GM23338 (cell line): ENCODE data around the gene EHD4. TPM values are rescaled to one million over a fixed set of nuclear protein-coding genes. Genes with fewer than 3 reads are reported as not detected.

ENCODE experiments used
- ATAC-seq: fragments of 200-7000 bp; cut with Tn5 transposase; 3 replicates; pipeline ENCODE4 v1.9.1; 2020
- DNase-seq: peaks from one replicate; pipeline ENCODE4 v3.0.0-alpha.2; 2015; ENCODE audit warnings: low spot score
- H2AFZ ChIP-seq: fragments of 200-600 bp; sonication (generic); 2 replicates; pipeline ENCODE4 v1.8.0; 2016; ENCODE audit warnings: antibody characterized with exemption, mild to moderate bottlenecking, moderate library complexity
- H3F3A ChIP-seq: fragments of 200-600 bp; sonication (generic); replicated peaks from 2 replicates; pipeline ENCODE4 v1.8.0; 2017; ENCODE audit warnings: antibody characterized with exemption, mixed run types, low read depth
- H3K27ac ChIP-seq: fragments of 200-600 bp; sonication (generic); 2 replicates; pipeline ENCODE4 v1.6.1; 2016; ENCODE audit warnings: low read depth
- H3K27me3 ChIP-seq: fragments of 200-600 bp; sonication (generic); 2 replicates; pipeline ENCODE4 v1.8.0; 2016; ENCODE audit warnings: mild to moderate bottlenecking, mixed run types, moderate library complexity; ENCODE audit not compliant: insufficient read depth
- H3K36me3 ChIP-seq: fragments of 200-600 bp; sonication (generic); 2 replicates; pipeline ENCODE4 v1.8.0; 2016; ENCODE audit warnings: mild to moderate bottlenecking; ENCODE audit not compliant: insufficient read depth
- H3K4me1 ChIP-seq: fragments of 200-600 bp; sonication (generic); 2 replicates; pipeline ENCODE4 v1.8.0; 2016; ENCODE audit warnings: mild to moderate bottlenecking, moderate library complexity; ENCODE audit not compliant: insufficient read depth
- H3K4me2 ChIP-seq: fragments of 200-600 bp; sonication (generic); 2 replicates; pipeline ENCODE4 v1.7.1; 2017; ENCODE audit warnings: mixed run types
- H3K4me3 ChIP-seq: fragments of 200-600 bp; sonication (generic); 2 replicates; pipeline ENCODE4 v1.6.1; 2016; ENCODE audit warnings: mixed run types
- H3K79me2 ChIP-seq: fragments of 200-600 bp; sonication (generic); replicated peaks from 2 replicates; pipeline ENCODE4 v1.8.0; 2017; ENCODE audit warnings: mild to moderate bottlenecking; ENCODE audit not compliant: insufficient read depth
- H3K9me2 ChIP-seq: fragments of 200-600 bp; sonication (generic); 2 replicates; pipeline ENCODE4 v1.8.0; 2017; ENCODE audit not compliant: insufficient read depth
- H4K20me1 ChIP-seq: fragments of 200-600 bp; sonication (generic); replicated peaks from 2 replicates; pipeline ENCODE4 v1.8.0; 2017; ENCODE audit warnings: mild to moderate bottlenecking; ENCODE audit not compliant: insufficient read depth
- H3K27ac Mint-ChIP-seq: 2 replicates; pipeline ENCODE4 v1.8.0; 2020; ENCODE audit warnings: inconsistent platforms, mild to moderate bottlenecking, moderate library complexity, mixed read lengths
- H3K27me3 Mint-ChIP-seq: 3 replicates; pipeline ENCODE4 v1.8.0; 2022; ENCODE audit warnings: low read depth, mild to moderate bottlenecking, moderate library complexity, mixed read lengths, inconsistent platforms; ENCODE audit not compliant: insufficient read depth, poor library complexity
- H3K36me3 Mint-ChIP-seq: 3 replicates; pipeline ENCODE4 v1.8.0; 2021; ENCODE audit warnings: low read depth, mild to moderate bottlenecking, inconsistent platforms, moderate library complexity, mixed read lengths
- H3K4me1 Mint-ChIP-seq: 3 replicates; pipeline ENCODE4 v1.8.0; 2020; ENCODE audit warnings: mild to moderate bottlenecking, inconsistent platforms, mixed read lengths
- H3K4me3 Mint-ChIP-seq: 3 replicates; pipeline ENCODE4 v1.8.0; 2021; ENCODE audit warnings: moderate library complexity, mild to moderate bottlenecking, inconsistent platforms, mixed read lengths
- H3K9me3 Mint-ChIP-seq: 3 replicates; pipeline ENCODE4 v1.8.0; 2020; ENCODE audit warnings: moderate library complexity, mild to moderate bottlenecking, inconsistent platforms, mixed read lengths
- CREB1 ChIP-seq: fragments of 250-450 bp; sonication (Bioruptor Pico); IDR thresholded peaks from 2 replicates; pipeline ENCODE4 v1.5.0; 2020; ENCODE audit warnings: low read depth, mild to moderate bottlenecking, moderate library complexity
- EZH2 ChIP-seq: fragments of 200-600 bp; sonication (generic); IDR thresholded peaks from one replicate; pipeline ENCODE4 v1.8.0; 2017; ENCODE audit warnings: antibody characterized with exemption, mild to moderate bottlenecking, low read depth; ENCODE audit not compliant: unreplicated experiment
- EZH2phosphoT487 ChIP-seq: fragments of 200-600 bp; sonication (generic); IDR thresholded peaks from one replicate; pipeline ENCODE4 v1.8.1; 2018; ENCODE audit warnings: antibody characterized with exemption; ENCODE audit not compliant: unreplicated experiment
- JUNB ChIP-seq: IDR thresholded peaks from one replicate; pipeline ENCODE4 v1.6.1; 2016; ENCODE audit warnings: antibody characterized with exemption; ENCODE audit not compliant: unreplicated experiment
- POLR2AphosphoS5 ChIP-seq: IDR thresholded peaks from 2 replicates; pipeline ENCODE4 v1.6.1; 2016; ENCODE audit warnings: antibody characterized with exemption, low read depth
- STAT1 ChIP-seq: IDR thresholded peaks from one replicate; pipeline ENCODE4 v1.6.1; 2016; ENCODE audit warnings: antibody characterized with exemption; ENCODE audit not compliant: unreplicated experiment
- ZNF114 ChIP-seq: fragments of 250-450 bp; sonication (Bioruptor Pico); IDR thresholded peaks from 2 replicates; pipeline ENCODE4 v1.5.0; 2020; ENCODE audit warnings: mild to moderate bottlenecking, moderate library complexity
- ZNF331 ChIP-seq: fragments of 250-450 bp; sonication (Bioruptor Pico); IDR thresholded peaks from 2 replicates; pipeline ENCODE4 v1.5.0; 2020; ENCODE audit warnings: low read depth, mild to moderate bottlenecking, moderate library complexity
- polyA plus RNA-seq: library from polyadenylated mRNA; unstranded; fragments of >200 nt; fragmentation: Nextera tagmentation; extraction: Ambion mirVana; gene quantifications from 2 replicates; pipeline ENCODE4 v1.2.1, GENCODE V29; 2016
- total RNA-seq: library from RNA; depleted of rRNA; stranded (reverse); fragments of >200 nt; shearing (Covaris generic); gene quantifications from 2 replicates; pipeline ENCODE4 v1.2.3, GENCODE V29; 2014
- TF ChIP-seq, protein P1 (sequence below): fragments of 250-450 bp; sonication (Bioruptor Pico); IDR thresholded peaks from 2 replicates; pipeline ENCODE4 v1.5.0; 2020; ENCODE audit warnings: mild to moderate bottlenecking, moderate library complexity
- TF ChIP-seq, protein P2 (sequence below), 2 experiments: fragments of 200-600 bp in 1 of 2; sonication (generic) in 1 of 2; conservative IDR thresholded peaks; 2 replicates each; pipeline versions ENCODE4 v1.5.1 to v1.6.1; 2016 to 2017; ENCODE audit warnings: antibody characterized with exemption in 2 of 2, low read depth in 2 of 2, mild to moderate bottlenecking in 2 of 2, moderate library complexity in 1 of 2
- TF ChIP-seq, protein P3 (sequence below): IDR thresholded peaks from one replicate; pipeline ENCODE4 v1.6.1; 2018; ENCODE audit warnings: antibody characterized with exemption; ENCODE audit not compliant: unreplicated experiment
- TF ChIP-seq, protein P4 (sequence below): IDR thresholded peaks from 2 replicates; pipeline ENCODE4 v1.6.1; 2016; ENCODE audit warnings: antibody characterized with exemption

EHD4 gene
- total and polyA plus RNA-seq, 2 experiments from 2014 or later: 13.0 to 31.0 TPM

DNA sequence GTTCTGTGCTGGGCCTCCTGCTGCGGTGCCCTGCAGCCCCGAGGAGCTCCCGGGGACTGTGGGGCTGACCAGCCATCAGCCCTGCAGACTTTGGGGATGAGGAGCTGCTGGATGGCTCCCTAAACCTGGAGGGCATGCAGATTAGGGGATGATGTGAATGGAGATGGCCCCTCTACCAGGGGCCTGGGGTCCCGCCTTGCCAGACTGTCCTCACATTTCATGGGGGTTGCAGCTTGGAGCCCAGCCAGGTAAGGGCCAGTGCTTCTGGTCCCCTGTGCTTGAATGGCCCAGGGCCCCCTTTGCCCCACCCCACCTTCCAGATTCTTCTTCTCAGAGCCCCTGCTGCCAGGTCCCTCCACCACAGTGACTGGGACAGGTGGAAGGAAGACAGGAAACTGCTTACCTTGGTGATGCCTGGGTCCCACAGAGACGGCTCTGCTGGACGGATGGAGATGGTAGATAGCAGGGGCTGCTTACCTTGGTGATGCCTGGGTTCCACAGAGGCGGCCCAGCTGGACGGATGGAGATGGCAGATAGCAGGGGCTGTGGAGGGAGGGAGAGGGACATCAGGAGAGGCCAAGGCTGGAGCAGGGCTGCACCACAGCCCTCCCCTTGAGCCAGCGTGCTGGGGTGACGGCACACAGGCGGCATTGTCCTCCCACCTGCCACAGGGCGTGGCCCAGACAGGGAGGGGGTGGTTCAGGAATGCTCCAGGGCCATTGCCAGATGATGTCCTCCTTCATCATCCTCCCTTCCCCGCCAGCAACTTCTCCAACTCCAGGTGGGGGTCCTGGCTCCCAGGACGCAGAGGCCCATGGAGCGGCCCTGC, 78.7 kb downstream of the EHD4 start, which contains the start of gene SPTBN5:
SPTBN5 (minus strand) TSS at position 632 of the 829 bp plus-strand sequence; CDS start at position 76, 556 bp downstream.
- Histone ChIP-seq H4K20me1 (no peaks in the 10 kb centered on the region; the same call in 1 of the 2 replicates), H3K36me3 (no peaks in the 10 kb centered on the region; the same call in 1 of the 2 replicates), H3K79me2 (no peaks in the 10 kb centered on the region), H3K4me2 (no peak within 1 kb of the TSS), H2AFZ (no peak within 1 kb of the TSS), H3K27ac (no peak within 1 kb of the TSS), H3K4me1 (no peaks in the 10 kb centered on the region), H3F3A (no peaks in the 10 kb centered on the region), H3K4me3 (no peak within 1 kb of the TSS), H3K27me3 (no peaks in the 10 kb centered on the region), H3K9me2 (no peaks in the 10 kb centered on the region)
- Mint-ChIP-seq H3K4me1 (no peaks in the 10 kb centered on the region; the same call in 2 of the 3 replicates), H3K9me3 (no peaks in the 10 kb centered on the region), H3K27ac (no peak within 1 kb of the TSS), H3K4me3 (no peak within 1 kb of the TSS), H3K27me3 (peaks cover 12% of the 10 kb centered on the region), H3K36me3 (peaks cover 3% of the 10 kb centered on the region; the same call in 1 of the 3 replicates)
- ATAC-seq (no peak), DNase-seq (no peak)
- TF ChIP-seq JUNB: no peak
- TF ChIP-seq EZH2phosphoT487: no peak
- no peak for TF ChIP-seq CREB1
- TF ChIP-seq ZNF331 (CRISPR knock-in tag): no peak
- no peak for TF ChIP-seq ZNF114 (CRISPR knock-in tag)
- TF ChIP-seq EZH2: no peak
- TF ChIP-seq, protein P1, sequence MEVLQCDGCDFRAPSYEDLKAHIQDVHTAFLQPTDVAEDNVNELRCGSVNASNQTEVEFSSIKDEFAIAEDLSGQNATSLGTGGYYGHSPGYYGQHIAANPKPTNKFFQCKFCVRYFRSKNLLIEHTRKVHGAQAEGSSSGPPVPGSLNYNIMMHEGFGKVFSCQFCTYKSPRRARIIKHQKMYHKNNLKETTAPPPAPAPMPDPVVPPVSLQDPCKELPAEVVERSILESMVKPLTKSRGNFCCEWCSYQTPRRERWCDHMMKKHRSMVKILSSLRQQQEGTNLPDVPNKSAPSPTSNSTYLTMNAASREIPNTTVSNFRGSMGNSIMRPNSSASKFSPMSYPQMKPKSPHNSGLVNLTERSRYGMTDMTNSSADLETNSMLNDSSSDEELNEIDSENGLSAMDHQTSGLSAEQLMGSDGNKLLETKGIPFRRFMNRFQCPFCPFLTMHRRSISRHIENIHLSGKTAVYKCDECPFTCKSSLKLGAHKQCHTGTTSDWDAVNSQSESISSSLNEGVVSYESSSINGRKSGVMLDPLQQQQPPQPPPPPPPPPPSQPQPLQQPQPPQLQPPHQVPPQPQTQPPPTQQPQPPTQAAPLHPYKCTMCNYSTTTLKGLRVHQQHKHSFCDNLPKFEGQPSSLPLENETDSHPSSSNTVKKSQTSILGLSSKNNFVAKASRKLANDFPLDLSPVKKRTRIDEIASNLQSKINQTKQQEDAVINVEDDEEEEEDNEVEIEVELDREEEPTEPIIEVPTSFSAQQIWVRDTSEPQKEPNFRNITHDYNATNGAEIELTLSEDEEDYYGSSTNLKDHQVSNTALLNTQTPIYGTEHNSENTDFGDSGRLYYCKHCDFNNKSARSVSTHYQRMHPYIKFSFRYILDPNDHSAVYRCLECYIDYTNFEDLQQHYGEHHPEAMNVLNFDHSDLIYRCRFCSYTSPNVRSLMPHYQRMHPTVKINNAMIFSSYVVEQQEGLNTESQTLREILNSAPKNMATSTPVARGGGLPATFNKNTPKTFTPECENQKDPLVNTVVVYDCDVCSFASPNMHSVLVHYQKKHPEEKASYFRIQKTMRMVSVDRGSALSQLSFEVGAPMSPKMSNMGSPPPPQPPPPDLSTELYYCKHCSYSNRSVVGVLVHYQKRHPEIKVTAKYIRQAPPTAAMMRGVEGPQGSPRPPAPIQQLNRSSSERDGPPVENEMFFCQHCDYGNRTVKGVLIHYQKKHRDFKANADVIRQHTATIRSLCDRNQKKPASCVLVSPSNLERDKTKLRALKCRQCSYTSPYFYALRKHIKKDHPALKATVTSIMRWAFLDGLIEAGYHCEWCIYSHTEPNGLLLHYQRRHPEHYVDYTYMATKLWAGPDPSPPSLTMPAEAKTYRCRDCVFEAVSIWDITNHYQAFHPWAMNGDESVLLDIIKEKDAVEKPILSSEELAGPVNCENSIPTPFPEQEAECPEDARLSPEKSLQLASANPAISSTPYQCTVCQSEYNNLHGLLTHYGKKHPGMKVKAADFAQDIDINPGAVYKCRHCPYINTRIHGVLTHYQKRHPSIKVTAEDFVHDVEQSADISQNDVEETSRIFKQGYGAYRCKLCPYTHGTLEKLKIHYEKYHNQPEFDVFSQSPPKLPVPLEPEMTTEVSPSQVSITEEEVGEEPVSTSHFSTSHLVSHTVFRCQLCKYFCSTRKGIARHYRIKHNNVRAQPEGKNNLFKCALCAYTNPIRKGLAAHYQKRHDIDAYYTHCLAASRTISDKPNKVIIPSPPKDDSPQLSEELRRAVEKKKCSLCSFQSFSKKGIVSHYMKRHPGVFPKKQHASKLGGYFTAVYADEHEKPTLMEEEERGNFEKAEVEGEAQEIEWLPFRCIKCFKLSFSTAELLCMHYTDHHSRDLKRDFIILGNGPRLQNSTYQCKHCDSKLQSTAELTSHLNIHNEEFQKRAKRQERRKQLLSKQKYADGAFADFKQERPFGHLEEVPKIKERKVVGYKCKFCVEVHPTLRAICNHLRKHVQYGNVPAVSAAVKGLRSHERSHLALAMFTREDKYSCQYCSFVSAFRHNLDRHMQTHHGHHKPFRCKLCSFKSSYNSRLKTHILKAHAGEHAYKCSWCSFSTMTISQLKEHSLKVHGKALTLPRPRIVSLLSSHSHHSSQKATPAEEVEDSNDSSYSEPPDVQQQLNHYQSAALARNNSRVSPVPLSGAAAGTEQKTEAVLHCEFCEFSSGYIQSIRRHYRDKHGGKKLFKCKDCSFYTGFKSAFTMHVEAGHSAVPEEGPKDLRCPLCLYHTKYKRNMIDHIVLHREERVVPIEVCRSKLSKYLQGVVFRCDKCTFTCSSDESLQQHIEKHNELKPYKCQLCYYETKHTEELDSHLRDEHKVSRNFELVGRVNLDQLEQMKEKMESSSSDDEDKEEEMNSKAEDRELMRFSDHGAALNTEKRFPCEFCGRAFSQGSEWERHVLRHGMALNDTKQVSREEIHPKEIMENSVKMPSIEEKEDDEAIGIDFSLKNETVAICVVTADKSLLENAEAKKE (CRISPR knock-in tag): no peak
- no peak for TF ChIP-seq POLR2AphosphoS5
- TF ChIP-seq STAT1: no peak
- TF ChIP-seq, protein P2, sequence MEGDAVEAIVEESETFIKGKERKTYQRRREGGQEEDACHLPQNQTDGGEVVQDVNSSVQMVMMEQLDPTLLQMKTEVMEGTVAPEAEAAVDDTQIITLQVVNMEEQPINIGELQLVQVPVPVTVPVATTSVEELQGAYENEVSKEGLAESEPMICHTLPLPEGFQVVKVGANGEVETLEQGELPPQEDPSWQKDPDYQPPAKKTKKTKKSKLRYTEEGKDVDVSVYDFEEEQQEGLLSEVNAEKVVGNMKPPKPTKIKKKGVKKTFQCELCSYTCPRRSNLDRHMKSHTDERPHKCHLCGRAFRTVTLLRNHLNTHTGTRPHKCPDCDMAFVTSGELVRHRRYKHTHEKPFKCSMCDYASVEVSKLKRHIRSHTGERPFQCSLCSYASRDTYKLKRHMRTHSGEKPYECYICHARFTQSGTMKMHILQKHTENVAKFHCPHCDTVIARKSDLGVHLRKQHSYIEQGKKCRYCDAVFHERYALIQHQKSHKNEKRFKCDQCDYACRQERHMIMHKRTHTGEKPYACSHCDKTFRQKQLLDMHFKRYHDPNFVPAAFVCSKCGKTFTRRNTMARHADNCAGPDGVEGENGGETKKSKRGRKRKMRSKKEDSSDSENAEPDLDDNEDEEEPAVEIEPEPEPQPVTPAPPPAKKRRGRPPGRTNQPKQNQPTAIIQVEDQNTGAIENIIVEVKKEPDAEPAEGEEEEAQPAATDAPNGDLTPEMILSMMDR (conservative IDR thresholded peaks at IDR 0.05; ENCODE audit: low read depth in 2 of 2): no peak
- TF ChIP-seq, protein P3, sequence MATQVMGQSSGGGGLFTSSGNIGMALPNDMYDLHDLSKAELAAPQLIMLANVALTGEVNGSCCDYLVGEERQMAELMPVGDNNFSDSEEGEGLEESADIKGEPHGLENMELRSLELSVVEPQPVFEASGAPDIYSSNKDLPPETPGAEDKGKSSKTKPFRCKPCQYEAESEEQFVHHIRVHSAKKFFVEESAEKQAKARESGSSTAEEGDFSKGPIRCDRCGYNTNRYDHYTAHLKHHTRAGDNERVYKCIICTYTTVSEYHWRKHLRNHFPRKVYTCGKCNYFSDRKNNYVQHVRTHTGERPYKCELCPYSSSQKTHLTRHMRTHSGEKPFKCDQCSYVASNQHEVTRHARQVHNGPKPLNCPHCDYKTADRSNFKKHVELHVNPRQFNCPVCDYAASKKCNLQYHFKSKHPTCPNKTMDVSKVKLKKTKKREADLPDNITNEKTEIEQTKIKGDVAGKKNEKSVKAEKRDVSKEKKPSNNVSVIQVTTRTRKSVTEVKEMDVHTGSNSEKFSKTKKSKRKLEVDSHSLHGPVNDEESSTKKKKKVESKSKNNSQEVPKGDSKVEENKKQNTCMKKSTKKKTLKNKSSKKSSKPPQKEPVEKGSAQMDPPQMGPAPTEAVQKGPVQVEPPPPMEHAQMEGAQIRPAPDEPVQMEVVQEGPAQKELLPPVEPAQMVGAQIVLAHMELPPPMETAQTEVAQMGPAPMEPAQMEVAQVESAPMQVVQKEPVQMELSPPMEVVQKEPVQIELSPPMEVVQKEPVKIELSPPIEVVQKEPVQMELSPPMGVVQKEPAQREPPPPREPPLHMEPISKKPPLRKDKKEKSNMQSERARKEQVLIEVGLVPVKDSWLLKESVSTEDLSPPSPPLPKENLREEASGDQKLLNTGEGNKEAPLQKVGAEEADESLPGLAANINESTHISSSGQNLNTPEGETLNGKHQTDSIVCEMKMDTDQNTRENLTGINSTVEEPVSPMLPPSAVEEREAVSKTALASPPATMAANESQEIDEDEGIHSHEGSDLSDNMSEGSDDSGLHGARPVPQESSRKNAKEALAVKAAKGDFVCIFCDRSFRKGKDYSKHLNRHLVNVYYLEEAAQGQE: no peak
- TF ChIP-seq, protein P4, sequence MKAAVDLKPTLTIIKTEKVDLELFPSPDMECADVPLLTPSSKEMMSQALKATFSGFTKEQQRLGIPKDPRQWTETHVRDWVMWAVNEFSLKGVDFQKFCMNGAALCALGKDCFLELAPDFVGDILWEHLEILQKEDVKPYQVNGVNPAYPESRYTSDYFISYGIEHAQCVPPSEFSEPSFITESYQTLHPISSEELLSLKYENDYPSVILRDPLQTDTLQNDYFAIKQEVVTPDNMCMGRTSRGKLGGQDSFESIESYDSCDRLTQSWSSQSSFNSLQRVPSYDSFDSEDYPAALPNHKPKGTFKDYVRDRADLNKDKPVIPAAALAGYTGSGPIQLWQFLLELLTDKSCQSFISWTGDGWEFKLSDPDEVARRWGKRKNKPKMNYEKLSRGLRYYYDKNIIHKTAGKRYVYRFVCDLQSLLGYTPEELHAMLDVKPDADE: no peak
